Urothelium cell line (cell line): ENCODE data around the gene TTLL12.

Source experiments
- DNase-seq: peaks from one replicate; pipeline ENCODE4 v3.0.0; 2011; ENCODE audit warnings: low spot score, mixed read lengths
- FAIRE-seq: peaks from 2 replicates; lab custom pipeline; 2011; peaks lifted over from hg19 to GRCh38; lab: Jason Lieb, UNC

TTLL12 gene

DNA sequence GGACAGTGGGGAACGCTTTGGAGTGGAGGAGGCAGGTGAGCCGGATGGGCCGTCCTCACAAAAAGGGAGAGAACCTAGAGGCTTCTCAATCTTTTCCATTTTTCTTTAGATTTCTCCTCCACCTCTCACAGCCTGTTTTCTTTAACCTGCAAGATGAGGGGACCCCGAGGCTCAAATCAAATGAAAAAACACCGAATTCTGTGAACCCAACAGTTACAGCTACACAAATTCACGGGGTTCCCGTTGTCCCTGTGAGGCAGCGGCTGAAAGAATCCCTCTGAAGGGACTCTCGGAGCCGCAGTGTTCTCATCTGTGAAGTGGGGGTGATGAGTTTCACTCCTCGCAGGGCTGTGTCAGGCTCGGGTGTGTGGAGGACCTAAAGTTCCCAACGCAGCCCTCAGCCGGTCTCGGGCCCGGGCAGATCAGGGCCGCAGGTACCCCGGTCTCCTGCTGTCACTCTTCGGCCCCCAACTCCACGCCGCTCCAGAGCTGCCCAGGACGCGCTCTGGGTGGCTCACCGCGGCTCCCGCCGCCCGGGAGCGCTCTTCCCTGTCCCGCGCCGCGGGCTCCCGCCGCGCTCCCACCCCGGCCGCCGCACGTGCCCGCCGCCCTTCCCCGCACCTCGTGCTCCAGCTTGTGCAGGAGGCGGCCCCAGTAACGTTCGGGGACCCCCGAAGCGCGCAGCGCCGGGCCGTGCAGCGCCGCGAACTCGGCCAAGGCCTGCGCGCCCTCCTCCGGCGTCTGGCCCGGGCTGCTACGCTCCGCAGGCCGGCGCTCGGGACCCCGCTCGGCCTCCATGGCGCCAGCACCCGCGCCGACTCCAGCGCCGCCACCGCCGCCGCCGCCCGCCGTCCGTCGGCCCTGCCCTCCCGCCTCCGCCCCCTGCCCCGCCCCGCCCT is at the start of gene TTLL12:
TSS of gene TTLL12 (minus strand) at position 863 of the 899 bp plus-strand sequence. CDS start at position 798, 65 bp downstream.
- DNase-seq: peak; percentile 87
- no peak for FAIRE-seq

DNA sequence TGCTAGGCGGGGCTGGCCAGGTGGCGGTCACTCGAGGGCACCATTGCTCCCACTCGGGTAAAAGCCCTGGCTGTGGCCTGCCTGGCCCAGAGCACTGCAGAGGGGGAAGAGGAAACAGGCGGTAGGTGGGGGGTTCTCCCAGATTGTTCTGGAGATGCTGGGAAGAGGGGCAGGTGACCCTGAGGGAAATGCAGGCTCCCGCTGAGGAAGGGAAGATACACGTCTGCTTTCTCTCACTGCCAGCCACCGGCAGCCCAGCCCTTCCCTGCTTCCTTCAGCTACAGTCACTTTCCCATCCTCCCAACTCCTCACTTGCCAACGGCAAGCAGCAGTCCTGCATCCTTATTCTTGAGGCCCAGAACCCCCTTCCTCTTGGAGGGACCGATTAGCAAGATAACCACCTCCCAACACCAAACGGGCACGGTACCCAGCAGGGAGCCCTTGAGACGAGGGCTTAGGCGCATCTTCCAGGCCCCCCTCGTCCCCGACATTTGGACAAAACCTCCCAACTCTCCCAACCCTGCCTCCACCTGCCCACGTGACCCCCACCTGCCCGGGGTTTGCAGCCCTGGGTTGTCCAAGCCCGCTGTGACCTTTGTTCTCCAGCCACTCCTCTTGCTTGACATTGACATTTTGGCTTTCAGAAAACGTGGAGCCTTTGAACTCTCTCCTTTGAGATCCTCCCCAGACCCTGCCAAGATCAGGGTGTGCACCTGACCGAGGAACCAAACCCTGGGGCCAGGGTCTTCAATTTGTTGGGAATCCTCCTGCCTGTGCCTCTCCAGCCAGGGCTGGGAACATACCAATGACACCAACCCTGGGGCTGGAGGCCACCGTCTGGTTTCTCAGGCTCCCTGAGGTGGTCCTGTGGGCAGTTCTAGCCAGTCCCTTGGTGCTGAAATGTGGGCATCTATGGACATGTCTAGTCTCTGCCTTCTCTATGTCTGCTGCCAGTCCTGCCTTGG is 48.8 kb upstream of the TTLL12 start:
- no peak for DNase-seq
- no peak for FAIRE-seq

DNA sequence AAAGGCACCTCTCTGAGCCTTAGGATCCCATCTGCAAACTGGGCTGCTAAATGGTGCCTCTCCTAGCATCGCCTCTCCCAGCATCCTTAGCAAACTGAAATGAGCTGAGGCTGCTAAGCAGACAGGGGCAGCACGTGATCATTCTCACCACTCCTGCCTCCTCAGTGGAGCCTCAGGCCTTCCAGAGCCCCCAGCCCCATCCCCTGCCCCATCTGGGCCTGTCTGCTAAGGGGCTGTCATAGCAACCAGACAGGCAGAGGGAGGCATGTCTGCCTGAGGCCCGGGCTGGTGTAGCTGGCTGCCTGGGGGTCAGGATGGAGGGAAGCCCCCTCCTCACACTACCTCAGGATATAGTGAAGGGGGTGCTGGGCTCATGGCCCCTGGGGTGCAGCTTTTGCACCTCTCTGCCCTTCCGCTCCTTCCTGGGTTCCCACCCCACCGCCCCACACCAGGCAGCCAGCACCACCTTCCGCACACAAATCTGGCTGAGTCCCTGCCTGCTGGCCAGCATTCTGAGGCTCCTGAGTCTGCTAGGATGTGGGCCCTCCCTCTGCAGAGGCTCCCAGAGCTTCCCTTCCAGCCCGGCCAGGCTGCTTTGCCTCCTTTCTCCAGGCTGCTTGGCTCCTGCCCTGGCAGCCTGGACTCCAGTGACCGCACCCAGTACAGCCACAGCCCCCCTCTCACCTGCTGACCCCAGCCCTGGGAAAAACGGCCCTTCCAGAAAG is 47.5 kb upstream of the TTLL12 start:
- DNase-seq (no peak), FAIRE-seq (no peak)

DNA sequence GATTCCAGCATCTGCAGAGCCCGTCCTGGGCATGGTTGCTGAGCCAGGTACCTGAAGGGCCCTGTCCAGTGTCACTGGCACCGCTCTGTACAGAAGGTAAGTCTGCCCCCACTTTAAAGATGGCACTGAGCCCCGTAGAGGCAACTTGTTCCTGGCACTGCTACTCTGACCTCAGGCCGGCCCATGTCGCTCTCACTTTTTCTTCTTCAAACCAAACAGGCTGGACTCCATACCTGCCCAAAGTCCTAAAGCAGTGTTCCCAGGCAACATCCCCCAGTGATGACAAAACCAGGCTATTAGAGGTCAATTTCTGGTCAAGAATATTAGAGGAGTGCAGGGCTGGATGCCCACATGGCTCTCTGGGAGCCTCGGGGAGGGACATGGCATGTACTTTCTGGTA is 46.6 kb upstream of the TTLL12 start:
- no peak for FAIRE-seq
- no peak for DNase-seq

DNA sequence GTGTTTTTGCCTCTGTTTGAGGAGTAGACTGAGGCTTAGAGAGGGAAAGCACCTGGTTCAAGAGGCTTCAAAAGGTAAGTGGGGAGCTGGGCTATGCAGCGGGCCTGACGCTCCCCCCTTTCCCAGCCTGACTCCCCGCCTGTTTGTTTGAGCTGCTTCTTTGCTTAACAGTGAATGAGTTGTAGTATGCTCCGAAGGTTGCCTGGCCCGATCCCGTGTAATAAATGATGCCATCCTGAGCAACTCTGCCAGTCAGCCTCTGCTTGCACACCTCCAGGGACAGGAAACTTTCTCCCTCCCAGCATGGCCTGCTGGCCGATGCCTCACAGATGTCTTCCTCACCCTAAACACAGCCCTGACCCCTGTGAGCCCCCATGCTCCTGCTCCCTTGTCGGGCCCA is 45.5 kb upstream of the TTLL12 start:
- FAIRE-seq (no peak), DNase-seq (no peak)

DNA sequence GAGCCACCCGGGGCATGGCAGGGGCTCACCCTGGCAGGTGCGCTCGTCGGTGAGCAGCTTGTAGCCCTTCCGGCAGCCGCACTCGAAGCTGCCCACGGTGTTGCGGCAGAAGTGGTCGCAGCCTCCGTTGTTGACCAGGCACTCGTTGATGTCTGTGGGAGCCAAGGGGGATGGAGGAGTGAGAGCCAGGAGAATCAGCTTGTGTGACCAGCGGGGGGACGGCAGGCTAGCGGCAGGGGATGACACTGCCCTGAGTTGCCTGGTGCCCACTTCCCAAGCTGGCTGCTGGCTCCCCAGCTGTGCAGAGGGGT is 44.7 kb upstream of the TTLL12 start:
- FAIRE-seq: no peak
- DNase-seq: no peak

DNA sequence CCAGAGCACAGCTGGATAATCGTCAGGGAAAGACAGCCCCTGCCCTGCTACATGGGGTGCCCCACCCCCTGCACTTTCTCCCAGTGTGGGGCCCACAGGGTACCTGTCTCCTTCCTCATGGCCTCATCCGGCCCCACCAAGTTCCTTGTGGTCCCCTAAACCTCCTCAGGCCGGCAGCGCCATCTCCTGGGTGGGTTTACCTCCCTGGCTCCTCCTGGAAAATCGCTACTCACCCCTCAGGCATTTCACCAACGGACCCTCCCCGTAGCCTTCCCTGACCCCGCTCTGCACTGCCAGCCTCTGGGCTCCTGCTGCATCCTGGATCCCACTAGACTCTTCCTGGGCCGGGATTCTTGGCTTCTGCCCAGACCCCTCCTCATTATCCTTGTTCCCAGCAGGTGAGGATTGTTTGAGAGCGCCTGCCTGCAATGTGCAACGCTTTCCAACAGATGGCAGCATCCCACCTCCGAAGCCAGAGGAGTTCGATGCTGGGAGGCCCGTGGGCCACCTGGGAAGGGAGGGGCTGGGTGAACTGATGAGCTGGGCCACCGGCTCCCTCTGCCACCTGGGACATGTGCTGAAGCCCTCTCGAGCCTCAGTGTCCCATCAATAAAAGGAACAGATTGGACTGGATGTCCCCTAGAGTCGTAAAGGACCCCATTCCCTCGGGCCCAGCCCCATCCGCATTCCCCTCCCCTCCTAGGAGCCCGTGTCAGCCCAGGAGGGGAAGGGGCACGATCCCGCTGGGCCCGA is 44.2 kb upstream of the TTLL12 start:
- DNase-seq: peak; percentile 86

DNA sequence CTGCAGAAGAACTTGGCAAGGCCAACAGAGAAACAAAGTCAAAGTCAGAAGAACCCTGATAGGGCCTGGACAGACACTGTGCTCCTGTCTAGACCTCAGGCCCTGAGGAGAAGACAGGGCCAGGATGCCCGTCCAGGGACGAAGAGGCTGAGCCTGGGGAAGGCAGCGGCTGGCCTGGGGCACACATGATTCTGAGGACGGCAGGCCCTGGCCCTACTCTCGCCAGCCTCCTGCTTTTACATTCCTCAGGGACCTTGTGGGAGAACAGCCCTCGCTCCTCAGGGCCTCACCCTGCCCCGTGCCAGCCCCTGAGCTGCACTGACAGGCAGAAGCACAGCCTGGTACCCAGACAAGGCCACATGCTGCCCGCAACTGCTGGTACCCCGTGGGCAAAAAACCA is 43.6 kb upstream of the TTLL12 start:
- no peak for FAIRE-seq
- DNase-seq: no peak

More for the DNA sequence above, 44.2 kb upstream of the TTLL12 start:
- FAIRE-seq: peak; percentile 58

DNA sequence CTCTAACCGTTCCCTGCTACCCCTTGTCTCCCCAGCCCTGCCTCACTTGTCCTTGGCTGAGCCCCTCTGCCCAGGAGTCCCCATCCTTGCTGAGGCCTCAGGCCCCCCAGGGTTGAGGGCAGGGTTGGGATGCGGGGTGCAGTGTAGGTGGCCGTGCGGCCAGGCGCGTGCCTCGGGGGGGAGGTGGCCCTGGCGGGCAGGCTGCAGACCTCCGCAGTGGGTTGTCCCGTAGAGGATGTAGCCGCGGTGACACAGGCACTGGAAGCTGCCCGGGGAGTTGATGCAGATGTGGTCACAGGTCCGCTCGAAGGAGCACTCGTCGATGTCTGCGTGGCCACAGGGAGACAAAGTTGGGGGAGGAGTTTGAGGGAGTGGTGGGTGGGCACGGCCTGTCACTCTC is 41.9 kb upstream of the TTLL12 start:
- FAIRE-seq (no peak), DNase-seq (no peak)

DNA sequence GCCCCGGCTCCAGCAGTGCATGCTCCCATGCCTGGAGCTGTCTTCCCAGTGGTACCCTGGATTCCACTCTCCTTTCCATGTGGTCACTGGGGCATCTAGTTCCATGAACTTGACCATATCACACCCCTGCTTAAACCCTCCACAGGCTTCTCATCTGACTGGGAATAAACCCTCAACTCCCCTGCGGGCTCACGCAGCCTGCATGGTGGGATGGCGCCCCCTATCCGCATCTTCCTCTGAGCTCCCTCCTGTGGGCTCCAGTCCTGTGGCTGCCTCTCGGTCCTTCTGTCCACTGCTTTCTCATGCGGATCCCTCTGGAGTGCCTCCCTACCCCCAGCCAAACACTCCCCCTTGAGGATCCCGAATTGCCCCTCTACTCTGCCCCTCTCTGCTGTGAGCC is 41.4 kb upstream of the TTLL12 start:
- no peak for FAIRE-seq
- no peak for DNase-seq

DNA sequence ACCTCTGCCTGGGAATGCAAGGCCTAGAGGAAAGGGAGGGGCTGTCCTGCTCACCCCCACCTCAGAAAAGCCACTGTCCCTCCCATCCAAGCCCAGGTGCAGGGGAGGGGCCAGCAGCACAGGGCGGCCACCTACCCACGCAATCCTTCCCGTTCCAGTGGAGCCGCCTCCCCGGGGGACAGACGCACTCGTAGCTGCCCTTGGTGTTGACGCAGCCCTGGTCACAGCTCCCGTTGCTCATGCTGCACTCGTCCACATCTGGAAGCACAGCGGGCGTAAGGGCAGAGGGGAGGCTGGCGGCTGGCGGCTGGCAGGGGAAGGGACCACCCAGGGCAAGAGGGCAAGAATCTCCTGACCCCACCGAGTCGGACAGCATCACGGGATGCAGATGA is 40.3 kb upstream of the TTLL12 start:
- DNase-seq (no peak), FAIRE-seq (no peak)

DNA sequence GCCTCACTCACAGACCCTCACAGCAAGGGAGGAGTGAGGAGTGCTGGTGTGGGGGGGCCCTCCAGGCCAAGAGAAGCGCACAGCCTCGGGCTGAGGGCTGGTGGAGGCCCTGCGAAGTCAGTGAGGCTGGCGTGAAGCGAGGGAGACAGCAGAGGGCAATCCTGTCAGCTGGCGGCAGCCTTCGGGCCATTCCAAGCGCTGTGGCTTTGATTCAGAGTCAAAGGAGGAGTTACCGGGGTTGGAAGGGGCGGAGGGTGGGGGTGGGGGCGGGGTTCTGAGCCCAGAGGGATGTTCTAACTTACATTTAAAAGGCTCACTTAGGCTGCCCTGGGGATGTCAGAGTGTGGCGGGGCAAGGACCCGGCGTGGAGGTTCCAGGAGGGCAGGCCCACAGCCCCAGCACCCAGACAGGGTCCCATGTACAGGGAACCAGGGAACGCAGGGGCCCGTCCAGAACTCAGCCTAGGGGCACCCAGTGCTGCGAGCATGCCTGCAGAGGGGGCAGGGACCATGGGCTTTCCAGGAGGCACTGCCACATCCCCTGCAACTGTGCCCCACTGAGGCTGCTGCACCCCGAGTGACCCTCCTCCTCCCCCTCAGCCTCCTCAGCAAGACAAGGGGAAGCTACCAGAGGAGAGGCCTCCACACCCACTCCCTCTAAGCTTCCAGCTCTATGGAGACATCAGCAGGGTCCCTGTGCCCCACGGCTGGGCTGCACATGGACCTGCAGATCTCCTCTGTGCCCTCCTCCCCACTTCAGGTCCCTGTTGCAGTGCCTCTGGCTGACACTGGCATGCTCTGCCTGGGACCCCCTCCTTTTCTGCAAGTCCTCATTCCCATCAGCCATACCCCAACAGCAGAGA is 39.7 kb upstream of the TTLL12 start:
- DNase-seq (peak; percentile 35), FAIRE-seq (peak; percentile 17)

DNA sequence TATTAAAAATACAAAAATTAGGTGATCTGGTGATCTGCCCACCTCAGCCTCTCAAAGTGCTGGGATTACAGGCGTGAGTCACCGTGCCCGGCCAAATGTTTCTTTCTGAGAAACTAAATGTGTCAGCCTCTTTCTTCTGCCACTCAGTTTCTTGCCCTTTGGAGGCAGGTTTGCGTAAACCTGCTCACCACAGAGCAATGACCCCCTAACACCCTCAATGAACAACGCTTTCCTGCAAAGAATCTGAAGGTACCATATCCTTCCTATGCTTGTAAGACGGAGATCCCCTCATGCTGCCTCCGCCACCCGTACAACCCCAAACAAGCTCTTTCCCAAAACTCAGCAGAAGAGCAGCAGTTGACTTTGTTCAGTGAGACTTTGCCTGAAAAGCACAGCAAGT is 38.7 kb upstream of the TTLL12 start:
- DNase-seq (no peak), FAIRE-seq (no peak)

DNA sequence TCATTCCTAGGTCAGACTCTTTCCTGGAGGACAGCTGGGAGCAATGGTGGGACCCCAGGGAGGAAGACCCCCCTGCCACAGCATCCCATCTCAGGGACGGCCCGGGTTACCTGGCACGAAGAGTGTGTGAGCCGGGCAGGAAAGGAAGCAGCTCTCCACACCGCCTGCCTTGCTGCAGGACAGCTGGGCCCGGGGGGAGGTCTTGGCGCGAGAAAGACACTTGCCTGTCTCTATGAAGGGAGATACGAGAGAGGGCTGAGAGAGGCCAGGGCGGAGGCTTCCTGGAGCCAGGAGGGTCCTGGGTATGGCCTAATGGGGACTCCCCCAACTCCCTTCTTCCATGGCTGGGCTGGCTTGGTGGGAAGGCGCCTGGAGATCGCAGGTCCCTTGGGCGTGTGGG is 36.1 kb upstream of the TTLL12 start:
- FAIRE-seq (no peak), DNase-seq (no peak)

DNA sequence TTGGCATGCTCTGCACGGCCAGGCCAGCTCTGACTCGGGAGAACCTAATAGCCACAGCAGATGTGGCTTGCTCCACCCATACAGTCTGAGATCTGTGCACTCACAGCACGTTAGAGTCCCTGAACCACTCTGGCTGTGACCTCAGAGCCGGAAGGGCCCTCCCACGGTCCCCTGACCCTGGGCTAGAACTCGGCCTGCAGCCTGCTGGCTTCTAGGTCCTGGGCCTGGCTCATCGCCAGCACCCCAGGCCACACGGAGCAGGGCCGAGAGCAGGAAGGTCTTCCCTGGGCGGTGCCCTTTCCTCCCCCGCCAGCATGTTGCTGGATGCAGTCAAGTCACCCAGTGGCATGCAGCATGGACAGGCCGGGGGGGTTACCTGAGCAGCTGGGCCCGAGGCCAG is 35.3 kb upstream of the TTLL12 start:
- peak; percentile 23 for FAIRE-seq
- no peak for DNase-seq

DNA sequence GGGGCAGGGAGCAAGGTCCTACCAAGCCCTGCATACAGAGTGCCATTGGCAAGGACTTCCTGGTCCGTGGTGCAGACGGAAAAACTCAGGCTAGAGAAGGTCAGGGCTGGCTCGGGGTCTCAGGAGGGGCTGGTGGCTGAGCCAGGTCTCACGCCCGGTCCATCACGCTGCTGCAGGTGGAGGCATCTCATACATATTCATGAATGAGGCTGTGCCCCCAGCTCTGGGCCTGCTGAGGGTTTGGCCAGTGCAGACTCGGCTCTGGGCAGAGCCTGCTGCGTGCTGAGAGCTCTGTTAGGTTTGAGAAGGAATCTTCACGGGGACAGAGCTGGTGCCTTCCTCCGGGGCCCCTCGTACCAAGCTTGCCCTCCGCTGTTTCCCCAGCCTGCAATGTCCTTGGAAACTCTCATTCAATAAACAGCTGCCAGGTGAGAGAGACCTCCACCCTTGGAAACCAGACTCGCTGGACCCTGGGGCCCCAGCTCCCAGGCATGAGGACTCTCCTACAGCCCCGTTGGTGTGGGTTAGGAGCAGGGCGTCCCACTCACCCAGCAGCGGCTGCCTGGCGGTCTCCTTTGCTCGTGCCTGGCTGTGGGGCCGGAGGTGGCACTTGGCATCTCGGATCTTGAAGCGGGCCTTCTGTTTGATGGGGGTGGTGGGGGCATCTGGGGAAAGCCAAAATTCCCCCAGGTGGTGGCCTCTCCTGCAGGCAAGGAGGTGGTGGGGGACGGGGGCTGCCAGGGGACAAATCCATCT is 33.9 kb upstream of the TTLL12 start:
- no peak for DNase-seq

DNA sequence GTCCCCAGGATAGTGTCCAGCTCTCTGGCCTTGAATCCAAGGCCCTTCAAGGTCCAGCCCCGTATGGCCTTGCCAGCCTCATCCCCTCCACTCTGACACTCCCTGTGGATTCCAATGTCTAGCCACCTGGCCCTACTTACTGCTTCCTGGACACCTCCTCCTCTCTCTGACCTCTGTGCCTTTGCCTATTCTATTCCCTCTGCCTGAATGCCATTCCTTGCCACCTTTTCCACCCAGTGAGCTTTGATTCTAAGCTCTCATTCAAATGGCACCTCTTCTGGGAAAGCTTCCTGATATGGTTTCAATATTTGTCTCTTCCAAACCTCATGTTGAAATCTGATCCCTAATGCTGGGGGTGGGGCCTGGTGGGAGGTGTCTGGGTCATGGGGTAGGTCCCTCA is 31.9 kb upstream of the TTLL12 start:
- FAIRE-seq: no peak

More for the DNA sequence above, 33.9 kb upstream of the TTLL12 start:
- FAIRE-seq: no peak

DNA sequence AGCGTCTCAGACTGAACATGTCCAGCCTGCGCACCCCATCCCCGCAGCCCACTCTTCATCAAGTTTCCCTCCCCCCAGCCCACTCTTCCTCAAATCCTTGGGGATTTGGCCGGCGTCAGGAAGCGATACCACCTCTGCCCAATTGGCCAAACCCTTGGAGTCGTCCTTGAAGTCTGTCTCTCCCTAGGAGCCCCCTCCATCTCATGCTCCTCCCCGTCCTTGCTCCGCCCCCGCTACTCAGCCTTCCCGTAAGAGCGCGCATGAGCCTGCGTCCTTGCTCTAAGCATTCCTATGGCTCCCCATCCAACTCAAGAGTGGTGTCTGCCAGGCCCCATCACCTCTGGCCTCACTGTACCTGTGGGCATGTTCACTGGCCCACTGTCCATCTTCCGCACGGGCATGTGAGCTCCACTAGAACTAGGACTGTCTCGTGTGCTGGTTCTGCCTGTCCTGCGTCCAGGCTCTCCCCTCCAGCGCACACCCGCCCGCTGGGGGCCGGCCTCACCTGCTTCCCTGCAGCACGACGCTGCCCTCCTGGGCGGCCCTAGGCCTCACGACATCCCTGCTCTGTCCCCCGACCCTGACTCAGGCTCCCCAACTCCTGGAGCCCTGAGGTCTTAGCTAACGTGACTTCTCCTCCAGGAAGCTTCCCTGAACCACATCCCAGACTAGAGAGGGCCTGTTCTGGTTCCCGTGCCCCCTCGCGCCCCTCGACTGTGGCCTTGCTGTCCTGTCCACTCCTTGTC is 30.5 kb upstream of the TTLL12 start:
- DNase-seq (no peak), FAIRE-seq (no peak)

More for the DNA sequence above, 31.9 kb upstream of the TTLL12 start:
- DNase-seq: no peak
